Activated T-helper 1 cell treated with anti-CD3 and anti-CD28 coated beads, Interleukin-2, amount 50 U/mL, for 16 hours (primary cell): Measurements from ENCODE around the gene ABLIM2.
A peak's percentile ranks its signal among the peaks of the same experiment; 100 is the strongest.

ENCODE experiments used
- DNase-seq, 2 donors: peaks; one replicate each; pipeline ENCODE4 v3.0.0-alpha.2; 2020; ENCODE audit warnings: low read depth in 1 of 2, low spot score in 1 of 2

Gene ABLIM2

GRCh38 chr4:7989654-7990053 lies 169.0 kb downstream of the ABLIM2 start:
- no peak for DNase-seq

GRCh38 chr4:7988437-7988836 lies 170.2 kb downstream of the ABLIM2 start:
- no peak for DNase-seq

- peak; percentile 60 to 64 for DNase-seq
Measured at GRCh38 chr4:7987148-7987989, 171.2 kb downstream of the ABLIM2 start.

GRCh38 chr4:7985891-7986441 lies 172.6 kb downstream of the ABLIM2 start:
- DNase-seq: no peak

DNA sequence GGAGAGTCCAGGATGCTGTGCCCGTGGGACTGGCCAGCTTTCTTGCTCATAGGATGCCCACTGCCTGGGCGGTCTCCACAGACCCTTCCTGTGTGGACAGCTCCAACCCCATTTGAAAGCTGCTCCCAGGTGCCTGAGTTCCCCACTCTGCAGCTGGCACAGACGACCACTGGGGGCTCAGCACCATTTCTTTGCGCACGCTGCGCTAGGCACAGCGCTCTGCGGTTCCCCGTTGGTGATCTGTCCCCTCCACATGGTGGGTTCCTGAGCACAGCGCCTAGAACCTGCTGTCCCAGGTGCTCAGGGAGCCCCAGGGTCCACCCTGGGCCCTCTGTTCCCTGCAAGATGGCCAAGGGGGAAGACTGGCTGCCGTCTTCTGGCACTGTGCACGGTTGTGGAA lies 173.5 kb downstream of the ABLIM2 start:
- DNase-seq: no peak

- DNase-seq: no peak
Measured at GRCh38 chr4:7984286-7984925, 174.2 kb downstream of the ABLIM2 start.

DNA sequence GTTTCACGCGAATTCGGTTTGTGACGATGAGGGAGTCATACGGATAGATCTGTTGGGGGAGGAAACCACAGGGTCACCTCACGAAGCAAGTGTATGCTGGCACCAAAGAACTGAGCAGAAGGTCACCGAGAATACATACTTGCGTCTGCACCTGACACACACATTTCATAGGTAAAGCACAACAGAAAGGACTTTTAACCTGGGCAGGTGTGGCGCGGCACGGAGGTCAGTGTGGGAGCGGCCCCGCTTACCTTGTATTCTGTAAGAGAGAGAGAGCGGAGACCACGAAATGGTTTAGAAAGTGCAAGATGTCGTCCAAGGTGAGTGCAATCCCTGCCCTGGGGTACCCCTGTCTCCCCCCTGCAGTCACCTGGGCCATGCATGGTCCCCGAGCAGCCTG lies 175.3 kb downstream of the ABLIM2 start:
- no peak for DNase-seq

- DNase-seq: no peak
Measured at GRCh38 chr4:7981738-7982394, 176.7 kb downstream of the ABLIM2 start.

DNA sequence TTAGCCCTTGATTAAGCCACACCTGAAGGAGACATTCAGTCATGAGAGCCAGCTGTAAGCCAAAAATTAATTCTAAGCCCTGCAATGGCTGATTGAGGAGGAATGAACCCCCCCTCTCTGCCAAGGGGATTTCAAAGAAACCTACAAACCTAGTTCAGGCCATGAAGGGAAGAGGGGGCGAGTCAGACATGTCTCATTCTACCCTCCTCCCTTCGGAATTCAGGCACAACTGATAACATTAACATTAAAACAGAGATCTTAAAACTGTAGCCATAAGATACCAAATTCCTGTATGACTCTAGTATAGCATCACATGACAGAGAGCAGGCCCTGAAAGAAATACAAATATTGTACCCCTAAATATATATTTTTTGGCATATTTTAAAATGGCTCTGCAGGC lies 178.6 kb downstream of the ABLIM2 start:
- no peak for DNase-seq

GRCh38 chr4:7979652-7979968 lies 179.0 kb downstream of the ABLIM2 start:
- DNase-seq: no peak

GRCh38 chr4:7978907-7979651 lies 179.5 kb downstream of the ABLIM2 start:
- DNase-seq: no peak

DNA sequence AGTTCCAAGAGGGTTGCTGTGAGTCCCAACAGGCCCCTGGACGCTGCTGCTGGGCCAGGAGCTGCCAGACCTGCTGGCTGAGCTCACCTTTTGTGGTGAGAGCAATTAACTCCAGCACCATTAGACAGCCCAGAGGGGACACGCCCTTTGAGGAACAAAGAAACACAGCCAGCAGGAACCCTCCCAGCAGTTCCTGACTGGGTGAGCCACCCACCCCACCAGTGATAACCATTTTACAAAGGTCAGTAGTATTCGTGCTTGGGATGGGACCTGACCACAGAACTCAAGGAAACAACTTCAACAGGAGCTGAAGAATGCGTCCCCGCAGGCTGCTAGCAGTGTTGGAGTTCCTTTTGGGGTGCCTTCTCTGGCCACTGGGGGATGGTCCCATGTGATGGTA lies 180.1 kb downstream of the ABLIM2 start:
- DNase-seq: no peak

DNA sequence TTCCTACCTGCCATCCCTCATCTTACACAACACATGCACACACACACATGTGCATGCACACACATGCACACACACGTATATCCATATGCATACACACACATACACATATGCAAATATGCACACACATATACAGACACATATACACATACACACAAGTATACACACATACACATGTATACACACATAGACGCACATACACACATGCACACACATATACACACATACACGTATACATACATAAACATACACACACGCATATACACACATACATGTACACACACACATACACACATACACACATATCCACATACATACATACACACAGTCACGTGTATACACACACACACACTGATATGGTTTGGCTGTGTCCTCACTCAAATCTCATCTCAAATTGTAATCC lies 182.0 kb downstream of the ABLIM2 start:
- DNase-seq: no peak

DNA sequence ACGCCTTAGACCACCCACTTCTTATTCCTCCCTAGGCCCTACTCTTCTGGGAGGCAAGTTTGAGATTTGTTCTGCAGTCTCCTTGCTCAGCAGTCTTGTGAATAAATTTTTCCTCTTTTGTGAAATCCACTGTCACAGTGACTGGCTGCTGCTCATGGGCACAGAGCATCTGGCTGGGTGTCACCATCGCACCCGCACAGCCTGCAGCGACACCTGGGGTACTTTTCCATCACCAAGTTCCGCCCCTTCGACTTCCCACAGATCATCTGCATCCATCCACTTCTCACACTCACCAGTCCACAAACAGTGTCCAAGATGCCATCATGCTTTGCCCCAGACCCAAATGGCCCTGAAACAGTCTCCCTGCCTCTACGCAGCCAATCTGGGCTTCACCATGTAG lies 182.6 kb downstream of the ABLIM2 start:
- DNase-seq: no peak

DNA sequence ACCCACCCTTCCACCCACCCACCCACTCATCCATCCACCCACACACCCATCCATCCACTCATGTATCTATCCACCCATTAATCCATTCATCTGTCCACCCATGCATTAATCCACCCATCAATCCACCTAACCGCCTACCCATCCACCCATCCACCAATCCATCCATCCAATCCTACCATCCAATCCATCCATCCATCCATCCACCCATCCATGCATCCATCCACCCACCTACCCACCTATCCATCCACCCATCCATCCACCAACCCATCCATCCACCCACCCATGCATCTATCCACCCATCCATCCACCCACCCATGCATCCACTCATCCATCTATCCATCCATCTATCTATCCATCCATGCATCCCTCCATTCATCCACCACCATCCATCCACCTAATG lies 184.2 kb downstream of the ABLIM2 start:
- DNase-seq: no peak

DNA sequence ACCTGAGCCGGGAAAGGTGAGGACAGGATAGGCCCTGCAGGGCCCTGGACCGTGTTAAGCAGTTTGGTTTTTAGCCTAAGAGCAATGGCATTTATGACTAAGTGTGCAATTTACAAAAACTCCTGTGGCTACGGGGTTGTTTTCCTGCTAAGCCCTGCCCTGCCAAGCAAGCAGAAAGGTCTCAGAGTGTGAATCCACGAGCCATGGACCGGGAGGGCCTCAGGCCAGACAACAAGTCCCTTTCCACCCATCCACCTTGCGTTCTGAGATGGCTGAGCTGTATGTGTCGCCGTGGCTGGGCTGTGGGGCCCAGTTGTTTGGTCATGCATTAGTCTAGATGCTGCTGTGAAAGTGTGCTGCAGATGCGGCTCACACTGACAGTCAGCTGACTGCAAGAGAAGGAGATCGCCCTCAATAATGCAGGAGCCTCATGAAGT lies 185.1 kb downstream of the ABLIM2 start:
- no peak for DNase-seq

- no peak for DNase-seq
Measured at GRCh38 chr4:7971881-7972500, 186.6 kb downstream of the ABLIM2 start.

- no peak for DNase-seq
Measured at GRCh38 chr4:7971159-7971631, 187.4 kb downstream of the ABLIM2 start.

GRCh38 chr4:7970361-7970946 lies 188.2 kb downstream of the ABLIM2 start:
- DNase-seq: no peak

DNA sequence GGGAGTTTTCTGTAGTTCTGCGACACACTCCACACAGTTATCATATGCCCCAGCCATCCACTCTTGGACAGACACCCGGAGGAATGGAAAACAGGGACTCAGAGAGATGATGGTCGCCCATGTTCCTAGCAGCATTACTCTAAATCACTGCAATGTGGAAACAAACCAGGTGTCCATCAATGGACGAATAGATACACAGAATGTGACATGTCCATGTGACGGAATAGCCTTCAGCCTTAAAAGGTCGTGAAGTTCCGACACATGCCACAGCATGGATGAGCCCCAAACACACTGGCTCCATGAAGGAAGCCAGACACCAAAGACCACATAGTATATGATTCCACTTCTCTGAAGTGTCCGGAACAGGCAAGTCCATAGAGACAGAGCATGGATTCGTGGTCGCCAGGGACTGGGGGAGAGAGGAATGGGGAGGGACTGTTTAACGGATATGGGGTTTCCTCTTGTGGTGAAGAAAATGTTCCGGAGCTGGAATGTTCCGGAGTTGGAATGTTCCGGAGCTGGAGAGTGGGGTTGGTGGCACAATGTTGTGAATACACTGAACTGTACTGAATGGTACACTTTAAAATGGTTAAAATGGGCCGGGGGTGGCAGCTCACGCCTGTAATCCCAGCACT lies 190.2 kb downstream of the ABLIM2 start:
- DNase-seq: no peak
